ENCODE results near the gene MYO1A. TPM values are rescaled to one million over a fixed set of nuclear protein-coding genes. Genes with fewer than 3 reads are reported as not detected.
A peak's percentile ranks its signal among the peaks of the same experiment; 100 is the strongest.

MYO1A gene
- total RNA-seq, 6 donors from 2014 or later: under 0.01 to 6.2 (median 0.67) TPM; not detected in 1

DNA sequence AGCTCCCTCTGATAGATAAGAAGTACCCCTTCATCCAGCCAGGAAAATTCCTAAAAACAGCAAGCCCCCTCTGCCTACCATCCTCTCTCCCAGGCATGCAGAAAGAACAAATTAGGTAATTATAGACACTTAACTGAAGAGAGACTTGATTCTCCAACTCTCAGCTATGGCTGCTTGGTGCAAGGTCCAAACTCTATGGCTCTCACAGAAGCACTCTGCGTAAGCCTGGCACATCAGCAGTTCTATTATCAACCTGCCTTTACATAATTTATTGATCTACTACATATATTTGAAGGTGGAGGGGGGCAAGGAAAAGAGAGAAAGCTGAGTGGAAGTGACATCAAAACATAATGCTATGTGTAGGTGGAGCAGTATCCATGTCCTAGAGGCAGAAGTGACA is 1.1 kb upstream of the MYO1A start:
- H3K36me3 ChIP-seq: no peaks in the 10 kb centered on the region
- DNase-seq (no peak), ATAC-seq (ENCODE audit: low FRiP score in 2 of 2) (no peak)
- no peak for TF ChIP-seq POLR2A (IDR thresholded peaks at IDR 0.05)
- TF ChIP-seq, protein P1, sequence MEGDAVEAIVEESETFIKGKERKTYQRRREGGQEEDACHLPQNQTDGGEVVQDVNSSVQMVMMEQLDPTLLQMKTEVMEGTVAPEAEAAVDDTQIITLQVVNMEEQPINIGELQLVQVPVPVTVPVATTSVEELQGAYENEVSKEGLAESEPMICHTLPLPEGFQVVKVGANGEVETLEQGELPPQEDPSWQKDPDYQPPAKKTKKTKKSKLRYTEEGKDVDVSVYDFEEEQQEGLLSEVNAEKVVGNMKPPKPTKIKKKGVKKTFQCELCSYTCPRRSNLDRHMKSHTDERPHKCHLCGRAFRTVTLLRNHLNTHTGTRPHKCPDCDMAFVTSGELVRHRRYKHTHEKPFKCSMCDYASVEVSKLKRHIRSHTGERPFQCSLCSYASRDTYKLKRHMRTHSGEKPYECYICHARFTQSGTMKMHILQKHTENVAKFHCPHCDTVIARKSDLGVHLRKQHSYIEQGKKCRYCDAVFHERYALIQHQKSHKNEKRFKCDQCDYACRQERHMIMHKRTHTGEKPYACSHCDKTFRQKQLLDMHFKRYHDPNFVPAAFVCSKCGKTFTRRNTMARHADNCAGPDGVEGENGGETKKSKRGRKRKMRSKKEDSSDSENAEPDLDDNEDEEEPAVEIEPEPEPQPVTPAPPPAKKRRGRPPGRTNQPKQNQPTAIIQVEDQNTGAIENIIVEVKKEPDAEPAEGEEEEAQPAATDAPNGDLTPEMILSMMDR (IDR thresholded peaks at IDR 0.05): no peak
- no peak overlapping the region for H3K27ac ChIP-seq
- H3K27me3 ChIP-seq: no peaks in the 10 kb centered on the region
- no peak overlapping the region for H3K4me3 ChIP-seq
- WGBS, 2 donors: 90 to 100% methylated on average over 1 of the region's 1 CpG
- H3K9me3 ChIP-seq: no peaks in the 10 kb centered on the region
- peaks cover 0 to 13% (median 6%) of the 10 kb centered on the region in 4 donors for H3K4me1 ChIP-seq

DNA sequence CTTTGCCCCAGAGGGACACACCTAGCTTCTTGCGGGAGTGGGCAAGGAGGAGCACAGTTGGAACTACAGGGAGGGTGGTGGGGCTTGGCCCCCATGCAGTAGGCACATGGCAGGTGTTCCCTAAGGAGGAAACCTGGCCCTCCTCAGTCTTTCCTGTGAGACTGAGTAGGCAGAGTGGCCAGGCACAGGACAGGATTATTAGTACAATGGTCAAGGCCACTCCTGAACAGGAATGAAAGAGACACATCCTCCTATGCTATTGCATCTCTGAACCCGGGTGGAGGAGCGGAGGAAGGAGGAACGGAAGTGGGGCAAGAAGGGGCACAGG is 846 bp downstream of the MYO1A start:
- H3K4me3 ChIP-seq: no peak overlapping the region
- TF ChIP-seq, protein P1 (IDR thresholded peaks at IDR 0.05): no peak
- TF ChIP-seq EP300 (IDR thresholded peaks at IDR 0.05) (no peak), POLR2AphosphoS5 (IDR thresholded peaks at IDR 0.05) (no peak), POLR2A (IDR thresholded peaks at IDR 0.05) (no peak)
- H3K27me3 ChIP-seq: no peaks in the 10 kb centered on the region
- H3K27ac ChIP-seq: no peak overlapping the region
- H3K4me1 ChIP-seq: peaks cover 0 to 11% (median 6%) of the 10 kb centered on the region in 4 donors
- DNase-seq (no peak), ATAC-seq (ENCODE audit: low FRiP score in 2 of 2) (no peak)
- no peaks in the 10 kb centered on the region for H3K36me3 ChIP-seq
- WGBS, 2 donors: 58 to 69% methylated on average over 4 of the region's 4 CpGs
- H3K9me3 ChIP-seq: no peaks in the 10 kb centered on the region

DNA sequence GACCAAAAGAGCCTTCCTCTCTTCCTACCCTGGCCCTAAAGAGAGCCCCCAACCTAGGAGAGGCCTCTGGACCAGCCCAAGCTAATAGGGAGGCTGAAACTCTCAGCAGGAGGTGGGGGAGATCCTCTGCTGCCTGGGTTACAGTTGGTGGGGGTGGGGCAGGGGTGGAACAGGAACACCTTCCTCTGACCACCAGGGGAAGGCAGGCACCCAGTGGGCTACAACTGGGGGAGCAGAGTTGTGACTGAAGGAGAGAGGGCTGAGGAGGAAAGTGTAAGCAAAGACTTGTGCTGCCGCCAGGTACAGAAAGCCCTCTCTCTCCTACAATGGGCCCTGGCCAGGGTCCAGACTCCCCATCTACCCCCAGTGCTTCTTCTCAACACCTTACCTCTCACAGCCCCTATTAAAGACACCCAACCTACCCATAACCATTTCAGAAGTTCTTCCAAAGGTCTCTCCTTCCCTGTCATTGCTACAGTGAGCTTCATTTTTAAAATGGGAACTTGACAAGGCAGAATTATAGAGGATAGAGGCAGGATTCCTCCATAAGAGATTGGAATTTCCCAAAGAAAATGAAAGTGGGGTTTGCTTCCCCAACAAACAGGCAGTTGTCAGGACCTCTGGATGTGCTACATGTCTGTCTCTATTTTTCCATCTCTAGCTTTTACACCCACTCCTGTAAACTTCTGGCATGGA is 1.4 kb downstream of the MYO1A start:
- Histone ChIP-seq H3K4me1 (peaks cover 0 to 11% (median 6%) of the 10 kb centered on the region in 4 donors), H3K4me3 (no peak overlapping the region), H3K27me3 (no peaks in the 10 kb centered on the region), H3K27ac (no peak overlapping the region), H3K36me3 (no peaks in the 10 kb centered on the region), H3K9me3 (no peaks in the 10 kb centered on the region)
- 88 to 93% methylated on average over 1 of the region's 1 CpG for WGBS, 2 donors
- ATAC-seq (ENCODE audit: low FRiP score in 2 of 2) (no peak), DNase-seq (no peak)
- no peak for TF ChIP-seq POLR2A (IDR thresholded peaks at IDR 0.05)
- TF ChIP-seq, protein P1 (IDR thresholded peaks at IDR 0.05): no peak
- TF ChIP-seq POLR2AphosphoS5 (IDR thresholded peaks at IDR 0.05): no peak
- no peak for TF ChIP-seq EP300 (IDR thresholded peaks at IDR 0.05)

DNA sequence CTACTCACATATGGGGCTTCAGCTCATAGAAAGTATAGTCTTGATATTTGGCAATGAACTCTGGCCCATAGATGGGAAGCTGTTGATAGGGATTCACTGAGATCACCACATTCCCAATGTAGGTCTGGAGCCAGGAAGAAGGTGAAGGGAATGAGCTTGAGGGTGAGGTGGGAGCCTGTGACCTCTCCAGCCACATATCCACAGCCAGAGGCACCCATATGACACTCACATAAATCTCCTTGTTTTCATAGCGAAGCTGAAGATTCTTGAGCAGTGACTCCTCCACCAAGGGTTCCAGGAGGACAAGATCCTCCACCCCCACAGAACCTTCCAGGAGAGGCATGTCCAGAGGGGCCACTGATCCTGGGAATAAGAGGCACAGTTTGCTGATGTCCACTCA is 1.9 kb downstream of the MYO1A start:
- no peak for DNase-seq
- 85 to 86% methylated on average over 1 of the region's 1 CpG for WGBS, 2 donors
- Histone ChIP-seq H3K9me3 (no peaks in the 10 kb centered on the region), H3K4me3 (no peak overlapping the region), H3K27me3 (no peaks in the 10 kb centered on the region), H3K27ac (peak overlapping the region in 1 of 4 donors; percentile 33), H3K36me3 (no peaks in the 10 kb centered on the region), H3K4me1 (peaks cover 0 to 11% (median 6%) of the 10 kb centered on the region in 4 donors)
- no peak for ATAC-seq (ENCODE audit: low FRiP score in 2 of 2)
- no peak for TF ChIP-seq POLR2A (IDR thresholded peaks at IDR 0.05)
- TF ChIP-seq, protein P1 (IDR thresholded peaks at IDR 0.05): no peak
- no peak for TF ChIP-seq POLR2AphosphoS5 (IDR thresholded peaks at IDR 0.05)
